Sigmoid colon (tissue), 7 donors: ENCODE measurements around the gene CACNA2D3. TPM values are rescaled to one million over a fixed set of nuclear protein-coding genes. Genes with fewer than 3 reads are reported as not detected.

ENCODE experiments used
- DNase-seq: peaks from one replicate; pipeline ENCODE4 v3.0.0-alpha.2; 2019
- H3K27ac ChIP-seq, 4 donors: fragments of 200-600 bp; sonication (generic); one replicate each; pipeline ENCODE4 v1.5.1; 2016 to 2019; ENCODE audit warnings: mild to moderate bottlenecking in 1 of 4
- H3K27me3 ChIP-seq, 3 donors: fragments of 200-600 bp; sonication (generic); one replicate each; pipeline ENCODE4 v1.5.1; 2019; ENCODE audit warnings: mild to moderate bottlenecking in 1 of 3
- H3K36me3 ChIP-seq, 4 donors: fragments of 200-600 bp; sonication (generic); one replicate each; pipeline ENCODE4 v1.5.1; 2016 to 2019
- H3K4me1 ChIP-seq, 4 donors: fragments of 200-600 bp; sonication (generic); one replicate each; pipeline ENCODE4 v1.5.1; 2017 to 2019
- H3K4me3 ChIP-seq, 4 donors: fragments of 200-600 bp; sonication (generic); one replicate each; pipeline ENCODE4 v1.5.1; 2017 to 2019; ENCODE audit warnings: mild to moderate bottlenecking in 2 of 4, moderate library complexity in 1 of 4
- H3K9me3 ChIP-seq, 4 donors: fragments of 200-600 bp in 3 of 4; sonication (generic) in 3 of 4; one replicate each; pipeline versions ENCODE4 v1.5.1 to v1.6.1; 2013 to 2019
- EP300 ChIP-seq, 4 donors: sonication (generic); formaldehyde crosslinking; IDR thresholded peaks; one replicate each; pipeline ENCODE4 v1.6.1; 2017; ENCODE audit warnings: antibody characterized with exemption in 4 of 4
- POLR2A ChIP-seq, 2 donors: fragments of 450-650 bp; IDR thresholded peaks; one replicate each; pipeline ENCODE4 v1.6.1; 2016; ENCODE audit warnings: antibody characterized with exemption in 2 of 2, mild to moderate bottlenecking in 2 of 2, moderate library complexity in 2 of 2
- POLR2AphosphoS5 ChIP-seq, 4 donors: sonication (generic); formaldehyde crosslinking; IDR thresholded peaks; one replicate each; pipeline ENCODE4 v1.6.1; 2017; ENCODE audit warnings: antibody characterized with exemption in 4 of 4
- WGBS, 2 donors: extraction: QIAGEN DNeasy Blood & Tissue Kit; methylation state at CpG; one replicate each; pipeline ENCODE4 v1.1.7; 2013; 5-methylcytosine and 5-hydroxymethylcytosine counted together
- intact Hi-C: fragments of 100-400 bp; cut with DNase I; formaldehyde crosslinking; loops from one replicate; pipeline ENCODE4 v1.15.1; 2023
- polyA plus RNA-seq, 3 donors: library from polyadenylated mRNA; stranded (reverse); fragments of 200-250 nt; gene quantifications; one replicate each; pipeline ENCODE4 v1.2.3, GENCODE V29; 2013
- total RNA-seq, 4 donors: library from RNA; depleted of rRNA; stranded (reverse); fragments of >200 nt; gene quantifications; one replicate each; pipeline ENCODE4 v1.1.0, GENCODE V29; 2016
- TF ChIP-seq, protein P1 (sequence below), 4 experiments: fragments of 450-650 bp in 3 of 4; fragments of 200-600 bp in 1 of 4; IDR thresholded peaks; one replicate each; pipeline ENCODE4 v1.5.1; 2016 to 2019; ENCODE audit warnings: antibody characterized with exemption in 4 of 4, mild to moderate bottlenecking in 3 of 4, moderate library complexity in 2 of 4
- donor health status: healthy with polysubstance abuse.
- donor health status: Bipolar disorder and iron deficiency.
- donor health status: healthy.

The CACNA2D3 gene
- total and polyA plus RNA-seq, 7 donors, result 0.32 to 10.2 (median 4.8) TPM; not detected in 1

DNA sequence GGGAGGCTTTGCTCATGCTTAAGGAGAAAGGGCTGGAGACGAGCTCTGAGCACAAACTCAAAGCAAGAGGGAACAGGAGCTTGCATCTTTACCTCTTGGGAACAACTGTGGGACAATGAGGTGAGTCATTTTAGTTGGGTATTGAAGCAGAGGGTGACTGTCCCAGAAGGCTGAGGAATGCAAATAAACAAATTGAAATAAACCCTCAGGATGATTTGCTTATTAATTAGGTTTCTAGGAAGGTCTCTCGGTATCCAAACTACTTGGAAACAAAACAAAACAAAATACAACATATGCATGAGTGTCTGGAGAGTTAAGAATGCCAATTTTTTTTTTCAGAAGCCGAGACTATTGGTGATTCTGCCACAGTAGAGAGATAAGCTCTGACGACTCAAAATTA lies 38.4 kb upstream of the CACNA2D3 start:
- no peak overlapping the region for H3K4me3 ChIP-seq

DNA sequence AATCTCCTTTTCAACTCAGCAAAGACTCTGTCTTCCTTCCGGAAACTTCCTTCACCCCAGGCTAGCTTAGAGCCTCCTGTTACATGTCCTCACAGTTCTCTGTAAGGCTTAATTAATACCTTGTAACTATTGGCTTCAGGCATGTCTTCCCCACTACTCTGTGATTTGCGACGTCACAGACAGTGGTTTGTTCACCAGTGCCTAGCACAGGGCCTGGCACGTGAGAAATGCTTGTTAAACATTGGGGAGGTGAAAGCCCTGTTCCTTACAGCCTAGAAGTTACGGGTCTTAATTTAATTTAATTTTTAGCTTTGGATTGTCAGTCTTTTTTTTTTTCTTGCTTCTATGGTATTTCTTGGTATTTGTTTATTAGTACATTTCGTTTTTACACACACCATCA lies 36.4 kb upstream of the CACNA2D3 start:
- no peak for DNase-seq
- H3K27me3 ChIP-seq, result peaks cover 7 to 29% (median 14%) of the 10 kb centered on the region in 3 donors
- no peaks in the 10 kb centered on the region for H3K9me3 ChIP-seq
- peaks cover 0 to 5% (median 2%) of the 10 kb centered on the region in 4 donors for H3K4me1 ChIP-seq
- H3K27ac ChIP-seq, result no peak overlapping the region
- intact Hi-C loops, result no loop called here
- H3K4me3 ChIP-seq, result no peak overlapping the region
- H3K36me3 ChIP-seq, result no peaks in the 10 kb centered on the region
- WGBS, 2 donors, result 72 to 73% methylated on average over 6 of the region's 6 CpGs
- TF ChIP-seq POLR2A (IDR thresholded peaks at IDR 0.05) (no peak), POLR2AphosphoS5 (IDR thresholded peaks at IDR 0.05) (no peak), EP300 (IDR thresholded peaks at IDR 0.05) (no peak)
- TF ChIP-seq, protein P1, sequence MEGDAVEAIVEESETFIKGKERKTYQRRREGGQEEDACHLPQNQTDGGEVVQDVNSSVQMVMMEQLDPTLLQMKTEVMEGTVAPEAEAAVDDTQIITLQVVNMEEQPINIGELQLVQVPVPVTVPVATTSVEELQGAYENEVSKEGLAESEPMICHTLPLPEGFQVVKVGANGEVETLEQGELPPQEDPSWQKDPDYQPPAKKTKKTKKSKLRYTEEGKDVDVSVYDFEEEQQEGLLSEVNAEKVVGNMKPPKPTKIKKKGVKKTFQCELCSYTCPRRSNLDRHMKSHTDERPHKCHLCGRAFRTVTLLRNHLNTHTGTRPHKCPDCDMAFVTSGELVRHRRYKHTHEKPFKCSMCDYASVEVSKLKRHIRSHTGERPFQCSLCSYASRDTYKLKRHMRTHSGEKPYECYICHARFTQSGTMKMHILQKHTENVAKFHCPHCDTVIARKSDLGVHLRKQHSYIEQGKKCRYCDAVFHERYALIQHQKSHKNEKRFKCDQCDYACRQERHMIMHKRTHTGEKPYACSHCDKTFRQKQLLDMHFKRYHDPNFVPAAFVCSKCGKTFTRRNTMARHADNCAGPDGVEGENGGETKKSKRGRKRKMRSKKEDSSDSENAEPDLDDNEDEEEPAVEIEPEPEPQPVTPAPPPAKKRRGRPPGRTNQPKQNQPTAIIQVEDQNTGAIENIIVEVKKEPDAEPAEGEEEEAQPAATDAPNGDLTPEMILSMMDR (IDR thresholded peaks at IDR 0.05), result no peak

More for the DNA sequence above, 38.4 kb upstream of the CACNA2D3 start:
- TF ChIP-seq POLR2AphosphoS5 (IDR thresholded peaks at IDR 0.05) (no peak), POLR2A (IDR thresholded peaks at IDR 0.05) (no peak), EP300 (IDR thresholded peaks at IDR 0.05) (no peak)
- TF ChIP-seq, protein P1 (IDR thresholded peaks at IDR 0.05), result no peak
- Histone ChIP-seq H3K27ac (no peak overlapping the region), H3K27me3 (peaks cover 7 to 20% (median 14%) of the 10 kb centered on the region in 3 donors), H3K9me3 (no peaks in the 10 kb centered on the region), H3K4me1 (peaks cover 0 to 5% (median 2%) of the 10 kb centered on the region in 4 donors), H3K36me3 (no peaks in the 10 kb centered on the region)
- no peak for DNase-seq
- intact Hi-C loops, result no loop called here
- 73 to 79% methylated on average over 4 of the region's 4 CpGs for WGBS, 2 donors

DNA sequence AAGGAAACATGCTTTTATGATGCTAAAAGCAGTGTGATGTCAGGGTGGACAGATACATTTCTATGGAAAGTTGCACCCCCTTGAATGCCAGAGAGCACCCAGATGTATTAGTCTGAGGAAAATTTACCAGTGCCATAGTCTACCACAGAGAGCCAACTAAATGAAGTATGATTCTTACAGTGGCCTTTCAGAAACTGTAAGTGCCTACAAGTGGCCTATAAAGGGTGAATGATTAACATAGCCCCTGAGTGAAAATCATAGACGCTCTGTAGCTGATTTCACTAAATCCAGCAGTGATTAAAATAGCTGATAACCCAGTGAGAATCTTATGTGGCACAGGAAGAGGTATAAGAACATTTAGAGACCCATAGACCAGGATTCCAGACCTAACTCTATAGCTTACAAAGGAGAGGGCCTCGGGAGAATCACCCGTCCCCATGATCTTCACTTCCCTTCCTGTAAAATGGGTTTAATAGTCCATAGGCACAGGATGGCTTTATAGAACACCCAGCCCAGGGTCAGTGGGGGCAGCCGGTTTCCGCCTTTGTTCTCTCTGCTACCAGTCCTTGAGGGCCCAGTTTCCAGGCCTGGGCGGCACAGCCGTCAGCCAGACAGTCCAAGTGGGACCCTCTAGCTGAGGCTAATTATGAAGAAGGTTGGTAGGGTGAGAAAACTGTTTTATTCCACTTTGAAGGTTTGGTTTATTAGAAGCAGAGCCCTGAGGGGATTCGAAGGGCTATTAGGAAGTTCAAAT lies 35.5 kb upstream of the CACNA2D3 start:
- peaks cover 0 to 5% (median 2%) of the 10 kb centered on the region in 4 donors for H3K4me1 ChIP-seq
- H3K27ac ChIP-seq, result no peak overlapping the region
- 65 to 77% methylated on average over 8 of the region's 8 CpGs for WGBS, 2 donors
- H3K36me3 ChIP-seq, result no peaks in the 10 kb centered on the region
- TF ChIP-seq POLR2AphosphoS5 (IDR thresholded peaks at IDR 0.05), result no peak
- TF ChIP-seq POLR2A (IDR thresholded peaks at IDR 0.05), result no peak
- TF ChIP-seq, protein P1 (IDR thresholded peaks at IDR 0.05), result no peak
- TF ChIP-seq EP300 (IDR thresholded peaks at IDR 0.05), result no peak
- intact Hi-C loops, result no loop called here
- no peak overlapping the region for H3K4me3 ChIP-seq
- no peaks in the 10 kb centered on the region for H3K9me3 ChIP-seq
- peaks cover 7 to 29% (median 14%) of the 10 kb centered on the region in 3 donors for H3K27me3 ChIP-seq
- DNase-seq, result no peak

GRCh38 chr3:54087581-54088410 lies 34.6 kb upstream of the CACNA2D3 start:
- no peaks in the 10 kb centered on the region for H3K36me3 ChIP-seq
- no peaks in the 10 kb centered on the region for H3K9me3 ChIP-seq
- WGBS, 2 donors, result 19% methylated on average over 54 of the region's 54 CpGs

More at GRCh38 chr3:54087581-54088410, 34.6 kb upstream of the CACNA2D3 start:
- H3K4me3 ChIP-seq, result peak overlapping the region in 2 of 4 donors; percentile 3 to 12
- peaks cover 0 to 5% (median 2%) of the 10 kb centered on the region in 4 donors for H3K4me1 ChIP-seq
- intact Hi-C loops, result no loop called here
- peaks cover 7 to 29% (median 14%) of the 10 kb centered on the region in 3 donors for H3K27me3 ChIP-seq
- no peak overlapping the region for H3K27ac ChIP-seq
- no peak for TF ChIP-seq POLR2AphosphoS5 (IDR thresholded peaks at IDR 0.05)
- no peak for TF ChIP-seq EP300 (IDR thresholded peaks at IDR 0.05)
- TF ChIP-seq POLR2A (IDR thresholded peaks at IDR 0.05), result no peak
- TF ChIP-seq, protein P1 (IDR thresholded peaks at IDR 0.05), result no peak
- DNase-seq, result no peak
